Activated CD8-positive, alpha-beta memory T cell treated with anti-CD3 and anti-CD28 coated beads for 4 hours (primary cell): Measurements from ENCODE around the gene PNN.
"Not testable (repeated sequence)": the region's sequence is repeated elsewhere in the genome, so short reads cannot be mapped to it uniquely, and the experiment has no call there.

Experiments used
- DNase-seq, 2 donors: peaks; one replicate each; pipeline ENCODE4 v3.0.0-alpha.2; 2020; ENCODE audit warnings: low read depth in 2 of 2

PNN gene

GRCh38 chr14:39174560-39175444 is at the start of gene PNN:
TSS of gene PNN (plus strand) at chr14:39175254. CDS start at chr14:39175280, 26 bp downstream.
- DNase-seq: peak; percentile 87 to 95

GRCh38 chr14:39137835-39138234 is 37.2 kb upstream of the PNN start:
- DNase-seq: not testable (repeated sequence)

- no peak for DNase-seq
Measured at GRCh38 chr14:39138440-39138839, 36.6 kb upstream of the PNN start.

DNA sequence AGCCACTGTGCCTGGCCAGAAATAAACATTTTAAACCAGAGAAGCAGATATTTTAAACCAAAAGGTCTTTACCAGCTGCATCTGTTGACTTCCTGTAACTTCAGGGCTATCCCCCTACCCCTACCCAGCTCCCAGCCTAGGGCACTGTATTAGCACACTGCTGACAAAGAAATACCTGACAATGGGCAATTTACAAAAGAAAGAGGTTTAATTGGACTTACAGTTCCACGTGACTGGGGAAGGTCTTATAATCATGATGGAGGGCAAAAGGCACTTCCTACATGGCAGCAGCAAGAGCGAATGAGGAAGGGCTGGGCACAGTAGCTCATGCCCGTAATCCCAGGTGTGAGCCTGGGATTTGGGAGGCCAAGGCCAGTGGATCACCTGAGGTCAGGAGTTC is 34.9 kb upstream of the PNN start:
- DNase-seq: no peak

DNA sequence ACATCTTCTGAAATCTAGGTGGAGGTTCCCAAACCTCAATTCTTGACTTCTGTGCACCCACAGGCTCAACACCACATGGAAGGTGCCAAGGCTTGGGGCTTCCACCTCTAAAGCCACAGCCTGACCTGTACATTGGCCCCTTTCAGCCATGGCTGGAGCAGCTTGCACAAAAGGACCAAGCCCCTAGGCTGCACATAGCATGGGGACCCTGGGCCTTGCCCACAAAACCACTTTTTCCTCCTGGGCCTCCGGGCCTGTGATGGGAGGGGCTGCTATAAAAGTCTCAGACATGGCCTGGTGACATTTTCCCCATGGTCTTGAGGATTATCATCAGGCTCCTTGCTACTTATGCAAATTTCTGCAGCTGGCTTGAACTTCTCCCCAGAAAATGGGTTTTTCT is 33.4 kb upstream of the PNN start:
- DNase-seq: not testable (repeated sequence)

GRCh38 chr14:39143226-39143625 is 31.8 kb upstream of the PNN start:
- DNase-seq: not testable (repeated sequence)

DNA sequence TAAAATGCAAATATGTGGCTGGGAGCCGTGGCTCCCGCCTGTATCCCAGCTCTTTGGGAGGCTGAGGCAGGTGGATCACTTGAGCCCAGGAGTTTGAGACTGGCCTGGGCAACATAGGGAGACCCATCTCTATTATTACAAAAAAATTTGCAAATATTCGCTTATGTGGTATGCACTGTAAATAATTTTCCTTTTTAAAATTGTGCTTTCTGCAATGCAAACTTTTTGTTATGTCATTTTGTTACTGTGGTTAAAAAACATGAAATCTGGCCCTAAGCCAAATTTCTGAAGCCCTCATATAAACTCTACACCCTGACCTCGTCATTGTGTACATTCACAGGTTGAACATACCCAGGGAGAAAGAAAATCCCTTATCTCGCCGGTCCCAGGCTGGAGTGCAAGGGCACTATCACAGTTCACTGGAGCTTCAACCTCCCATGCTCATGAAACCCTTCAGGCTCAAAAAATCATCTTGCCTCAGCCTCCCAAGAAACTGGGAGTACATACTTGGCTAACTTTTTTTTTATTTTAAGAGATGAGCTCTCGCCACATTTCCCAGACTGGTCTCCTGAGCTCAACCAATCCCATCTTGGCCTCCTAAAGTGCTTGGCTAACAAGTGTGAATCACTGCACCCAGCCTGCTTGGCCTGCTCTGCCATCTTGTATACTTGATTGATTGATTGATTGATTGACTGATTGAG is 29.6 kb upstream of the PNN start:
- no peak for DNase-seq

DNA sequence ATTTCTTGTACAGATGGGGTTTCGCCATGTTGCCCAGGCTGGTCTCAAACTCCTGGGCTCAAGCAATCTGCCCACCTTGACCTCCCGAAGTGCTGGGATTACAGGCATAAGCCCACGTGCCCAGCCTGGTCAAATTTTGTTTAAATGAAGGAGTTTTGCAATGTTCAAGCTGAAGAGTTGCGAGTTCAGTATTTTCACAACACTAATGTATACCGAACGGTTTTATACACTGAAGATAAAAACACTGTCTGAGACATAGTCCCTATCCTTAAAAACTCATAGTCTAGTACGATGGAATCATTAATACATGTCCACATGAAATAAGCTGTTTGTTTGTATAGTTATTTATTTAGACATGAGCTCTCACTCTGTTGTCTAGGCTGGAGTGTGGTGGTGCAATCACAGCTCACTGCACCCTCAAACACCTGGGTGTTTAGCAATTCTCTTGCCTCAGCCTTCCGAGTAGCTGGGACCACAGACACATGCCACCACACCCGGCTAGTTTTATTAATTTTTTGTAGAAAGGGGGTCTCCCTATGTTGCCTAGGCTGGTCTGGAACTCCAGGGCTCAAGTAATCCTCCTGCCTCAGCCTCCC is 20.4 kb upstream of the PNN start:
- no peak for DNase-seq

- no peak for DNase-seq
Measured at GRCh38 chr14:39157491-39157890, 17.6 kb upstream of the PNN start.

DNA sequence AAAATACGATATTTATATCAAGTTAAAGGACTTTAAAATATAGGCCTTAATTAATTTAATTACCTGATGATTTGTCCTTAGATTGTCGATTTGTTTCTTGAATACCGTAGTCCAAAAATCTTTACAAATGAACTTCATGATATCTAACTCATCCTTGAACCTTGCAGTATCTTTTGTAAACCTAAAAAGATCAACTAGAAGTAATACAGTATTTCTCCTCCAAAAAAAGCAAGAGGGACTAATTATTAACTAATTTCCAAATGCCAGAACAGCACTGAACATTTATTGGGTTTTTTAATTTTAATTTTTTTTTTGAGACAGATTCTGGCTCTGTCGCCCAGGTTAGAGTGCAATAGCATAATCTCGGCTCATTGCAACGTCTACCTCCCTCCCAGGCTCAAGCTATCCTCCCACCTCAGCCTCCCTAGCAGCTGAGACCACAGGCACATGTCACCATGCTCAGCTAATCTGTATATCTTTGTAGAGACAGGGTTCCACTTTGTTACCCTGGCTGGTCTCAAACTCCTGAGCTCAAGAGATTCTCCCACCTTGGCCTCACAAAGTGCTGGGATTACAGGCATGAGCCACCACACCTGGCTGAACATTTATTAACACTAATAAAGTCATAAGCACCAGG is 16.7 kb upstream of the PNN start:
- no peak for DNase-seq

DNA sequence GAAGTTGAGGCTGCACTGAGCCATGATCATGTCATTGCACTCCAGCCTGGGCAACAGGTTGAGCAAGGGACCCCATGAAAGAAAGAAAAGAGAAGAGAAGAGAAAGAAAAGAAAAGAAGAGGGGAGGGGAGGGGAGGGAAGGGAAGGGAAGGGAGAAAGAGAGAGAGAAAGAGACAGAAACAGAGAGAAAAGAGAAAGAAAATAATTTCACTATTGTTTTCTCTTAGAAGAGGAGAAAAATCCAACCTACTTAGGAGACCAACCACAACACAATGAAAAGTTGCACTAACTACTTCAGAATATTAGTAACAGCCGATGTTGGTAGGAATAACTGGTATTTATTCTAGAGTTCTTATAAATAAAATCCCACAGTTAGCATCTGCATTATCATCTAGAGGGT is 14.6 kb upstream of the PNN start:
- DNase-seq: no peak

DNA sequence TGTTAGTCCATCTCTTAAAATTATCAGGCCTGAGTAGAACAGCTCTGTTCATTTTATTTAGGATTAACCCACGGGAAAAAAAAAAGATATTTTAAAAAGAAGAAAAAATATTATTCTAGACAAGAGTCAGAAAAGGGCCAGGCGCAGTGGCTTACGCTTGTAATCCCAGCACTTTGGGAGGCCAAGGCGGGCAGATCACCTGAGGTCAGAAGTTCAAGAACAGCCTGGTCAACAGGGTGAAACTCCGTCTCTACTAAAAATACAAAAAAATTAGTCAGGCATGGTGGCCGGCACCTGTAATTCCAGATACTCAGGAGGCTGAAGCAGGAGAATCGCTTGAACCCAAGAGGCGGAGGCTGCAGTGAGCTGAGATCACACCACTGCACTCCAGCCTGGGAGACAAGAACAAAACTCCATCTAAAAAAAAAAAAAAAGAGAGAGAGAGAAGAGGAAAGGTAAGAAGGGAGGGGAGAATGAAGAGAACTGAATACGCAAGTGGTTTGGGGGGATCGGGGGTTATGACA is 7.2 kb upstream of the PNN start:
- DNase-seq: not testable (repeated sequence)

GRCh38 chr14:39168591-39168990 is 6.5 kb upstream of the PNN start:
- DNase-seq: no peak

DNA sequence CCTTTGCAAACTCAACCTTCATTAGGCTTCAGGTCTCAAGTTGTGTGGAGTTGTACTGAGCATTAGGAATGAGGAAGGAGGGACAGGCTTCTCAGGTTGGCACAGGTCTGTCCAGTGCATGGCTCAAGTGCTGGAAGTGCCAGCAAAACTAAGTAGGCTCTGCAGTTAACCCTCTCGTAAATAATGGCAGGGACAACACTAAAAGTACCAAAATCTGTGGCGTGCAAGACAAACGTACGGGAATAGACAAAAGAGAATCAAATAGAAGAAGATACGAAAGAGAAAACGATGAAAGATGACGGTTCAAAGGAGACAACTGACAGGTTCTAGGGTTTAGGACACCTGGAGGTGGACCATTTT is 5.5 kb upstream of the PNN start:
- no peak for DNase-seq

GRCh38 chr14:39173198-39173597 is 1.9 kb upstream of the PNN start:
- no peak for DNase-seq

GRCh38 chr14:39175445-39176262 is 600 bp downstream of the PNN start:
- DNase-seq: no peak

- no peak for DNase-seq
Measured at GRCh38 chr14:39176263-39177167, 1.5 kb downstream of the PNN start.

- no peak for DNase-seq
Measured at GRCh38 chr14:39177168-39177545, 2.1 kb downstream of the PNN start.

- no peak for DNase-seq
Measured at GRCh38 chr14:39179042-39179441, 4.0 kb downstream of the PNN start.

- no peak for DNase-seq
Measured at GRCh38 chr14:39180553-39180952, 5.5 kb downstream of the PNN start.
